Keratinocyte (primary cell): ENCODE results near the gene SNX7. TPM values are rescaled to one million over a fixed set of nuclear protein-coding genes. Genes with fewer than 3 reads are reported as not detected.

ENCODE experiments used
- DNase-seq: peaks from one replicate; pipeline ENCODE4 v3.0.0-alpha.2; 2011; ENCODE audit warnings: low read depth, missing footprints, low spot score
- FAIRE-seq: peaks from 2 replicates; lab custom pipeline; 2011; peaks lifted over from hg19 to GRCh38; lab: Jason Lieb, UNC
- H2AFZ ChIP-seq: 2 replicates; pipeline ENCODE4 v1.6.0; 2012; ENCODE audit warnings: low read length, control low read depth, inconsistent platforms; ENCODE audit not compliant: control insufficient read depth
- H3K27ac ChIP-seq: 2 replicates; pipeline ENCODE4 v1.5.1; 2011; ENCODE audit warnings: low read length; ENCODE audit not compliant: control insufficient read depth, insufficient read depth
- H3K27me3 ChIP-seq: 3 replicates; pipeline ENCODE4 v1.6.0; 2011; ENCODE audit warnings: low read length; ENCODE audit not compliant: control insufficient read depth, insufficient read depth; ENCODE audit errors: extremely low read depth
- H3K36me3 ChIP-seq, 2 experiments: 2 replicates in 1 of 2; 3 replicates in 1 of 2; pipeline ENCODE4 v1.5.1; 2011; ENCODE audit warnings: low read length in 2 of 2, mild to moderate bottlenecking in 1 of 2; ENCODE audit not compliant: control insufficient read depth in 2 of 2, insufficient read depth in 2 of 2; ENCODE audit errors: extremely low read depth in 1 of 2
- H3K4me1 ChIP-seq: 3 replicates; pipeline ENCODE4 v1.5.1; 2011; ENCODE audit warnings: low read length; ENCODE audit not compliant: control insufficient read depth, insufficient read depth; ENCODE audit errors: extremely low read depth
- H3K4me2 ChIP-seq: 3 replicates; pipeline ENCODE4 v1.6.0; 2011; ENCODE audit warnings: low read depth, low read length; ENCODE audit not compliant: control insufficient read depth, insufficient read depth; ENCODE audit errors: extremely low read depth
- H3K4me3 ChIP-seq, 3 experiments: fragments of 200-600 bp in 1 of 3; sonication (generic) in 1 of 3; 2 replicates in 2 of 3; 3 replicates in 1 of 3; pipeline ENCODE4 v1.5.1; 2011 to 2016; ENCODE audit warnings: low read length in 3 of 3, mild to moderate bottlenecking in 3 of 3, control low read depth in 2 of 3, inconsistent platforms in 1 of 3, low read depth in 1 of 3, mixed read lengths in 1 of 3, mixed run types in 1 of 3, moderate library complexity in 1 of 3; ENCODE audit not compliant: control insufficient read depth in 2 of 3, insufficient read depth in 2 of 3; ENCODE audit errors: extremely low read depth in 1 of 3
- H3K79me2 ChIP-seq: 2 replicates; pipeline ENCODE4 v1.6.0; 2012; ENCODE audit warnings: low read length; ENCODE audit not compliant: control insufficient read depth, insufficient read depth
- H3K9ac ChIP-seq: 3 replicates; pipeline ENCODE4 v1.6.0; 2011; ENCODE audit warnings: low read length; ENCODE audit not compliant: control insufficient read depth, insufficient read depth; ENCODE audit errors: extremely low read depth
- H3K9me1 ChIP-seq: 3 replicates; pipeline ENCODE4 v1.6.0; 2011; ENCODE audit warnings: low read length; ENCODE audit not compliant: control insufficient read depth, insufficient read depth; ENCODE audit errors: extremely low read depth
- H3K9me3 ChIP-seq: 2 replicates; pipeline ENCODE4 v1.5.1; 2012; ENCODE audit warnings: low read depth, low read length; ENCODE audit not compliant: control insufficient read depth
- H4K20me1 ChIP-seq: 3 replicates; pipeline ENCODE4 v1.6.0; 2011; ENCODE audit warnings: low read length; ENCODE audit not compliant: control insufficient read depth, insufficient read depth; ENCODE audit errors: extremely low read depth
- CTCF ChIP-seq, 3 experiments: IDR thresholded peaks in 1 of 3; conservative IDR thresholded peaks in 1 of 3; optimal IDR thresholded peaks in 1 of 3; 2 replicates in 2 of 3; 3 replicates in 1 of 3; pipeline versions ENCODE3 to v1.5.1; 2011; ENCODE audit warnings: low read length in 3 of 3, mild to moderate bottlenecking in 3 of 3, moderate library complexity in 2 of 3, control low read depth in 1 of 3, inconsistent platforms in 1 of 3; ENCODE audit not compliant: insufficient read depth in 2 of 3; ENCODE audit errors: extremely low read depth in 1 of 3
- EZH2 ChIP-seq: IDR thresholded peaks from one replicate; pipeline ENCODE4 v1.6.1; 2012; ENCODE audit warnings: inconsistent platforms, mild to moderate bottlenecking, low read length, moderate library complexity
- dilution Hi-C: fragments of 300-500 bp; cut with MboI; formaldehyde crosslinking; loops from one replicate; pipeline ENCODE4 v1.7.0; 2020; ENCODE audit warnings: low sequenced_read_pairs; ENCODE audit not compliant: extremely low pct_ligation_motif_present
- polyA plus RNA-seq, 5 experiments: library from polyadenylated mRNA; depleted of rRNA in 3 of 5; stranded (reverse) in 3 of 5; stranded (forward) in 1 of 5; unstranded in 1 of 5; fragments of >200 nt; gene quantifications; 1 replicate in 1 of 5; 2 replicates in 3 of 5; 3 replicates in 1 of 5; pipeline versions ENCODE4 v1.2.1 to v1.2.3, GENCODE V29; 2011 to 2012; ENCODE audit warnings: missing spikeins in 2 of 5, low read depth in 1 of 5, low replicate concordance in 1 of 5

SNX7 gene
- polyA plus RNA-seq, 1 donor (not counting 4 experiments of a cell fraction or from before 2014, with no cell fraction given) = 50.5 TPM

DNA sequence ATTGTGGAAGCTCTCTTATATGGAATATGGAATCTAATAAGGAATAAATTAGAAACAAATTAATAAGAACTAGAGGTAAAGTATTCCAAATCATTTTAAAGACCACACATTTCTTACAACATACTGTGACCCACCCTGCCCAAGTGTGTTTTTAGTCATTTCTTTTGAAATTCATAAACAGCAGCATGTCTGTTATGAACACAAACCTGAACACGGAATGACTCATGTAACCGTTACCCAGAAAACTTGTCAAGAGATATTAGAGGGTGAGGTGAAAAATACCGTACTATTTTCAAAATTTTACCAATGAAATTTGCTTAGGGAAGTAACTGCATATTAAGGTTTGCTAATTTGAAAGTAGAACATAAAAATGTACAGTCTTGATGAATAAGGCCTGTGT, 48.4 kb downstream of the SNX7 start:
- no peaks in the 10 kb centered on the region for H3K9me1 ChIP-seq
- DNase-seq = no peak
- no peaks in the 10 kb centered on the region for H3K9me3 ChIP-seq
- H3K9ac ChIP-seq = no peak overlapping the region
- no peaks in the 10 kb centered on the region for H3K27me3 ChIP-seq
- TF ChIP-seq CTCF (optimal IDR thresholded peaks at IDR 0.05 in 1 of 3, IDR thresholded peaks at IDR 0.05 in 1 of 3, conservative IDR thresholded peaks at IDR 0.05 in 1 of 3; ENCODE audit: extremely low read depth in 1 of 3, insufficient read depth in 2 of 3, low read length in 3 of 3) = no peak
- no peak for TF ChIP-seq EZH2
- no peaks in the 10 kb centered on the region for H3K79me2 ChIP-seq
- H3K4me3 ChIP-seq = no peak overlapping the region
- H2AFZ ChIP-seq = no peak overlapping the region
- H3K4me2 ChIP-seq = no peak overlapping the region
- no peaks in the 10 kb centered on the region for H3K4me1 ChIP-seq
- FAIRE-seq = no peak
- dilution Hi-C loops = no loop called here
- H4K20me1 ChIP-seq = no peaks in the 10 kb centered on the region
- peaks cover 0 to 4% of the 10 kb centered on the region in 2 experiments for H3K36me3 ChIP-seq
- H3K27ac ChIP-seq = no peak overlapping the region

GRCh38 chr1:98723574-98723973, 62.1 kb downstream of the SNX7 start:
- no peak overlapping the region for H3K4me3 ChIP-seq
- no peak overlapping the region for H3K27ac ChIP-seq
- no peaks in the 10 kb centered on the region for H3K79me2 ChIP-seq
- H3K4me1 ChIP-seq = no peaks in the 10 kb centered on the region
- H3K36me3 ChIP-seq = no peaks in the 10 kb centered on the region
- FAIRE-seq = no peak
- dilution Hi-C loops = no loop called here
- no peaks in the 10 kb centered on the region for H4K20me1 ChIP-seq
- no peak for DNase-seq
- no peaks in the 10 kb centered on the region for H3K9me1 ChIP-seq
- TF ChIP-seq EZH2 = no peak
- no peak for TF ChIP-seq CTCF (optimal IDR thresholded peaks at IDR 0.05 in 1 of 3, IDR thresholded peaks at IDR 0.05 in 1 of 3, conservative IDR thresholded peaks at IDR 0.05 in 1 of 3; ENCODE audit: extremely low read depth in 1 of 3, insufficient read depth in 2 of 3, low read length in 3 of 3)
- H3K9ac ChIP-seq = no peak overlapping the region
- no peak overlapping the region for H3K4me2 ChIP-seq
- no peaks in the 10 kb centered on the region for H3K27me3 ChIP-seq
- no peaks in the 10 kb centered on the region for H3K9me3 ChIP-seq
- H2AFZ ChIP-seq = no peak overlapping the region
